ENCODE data around the gene SLX4IP.

- no peak for TF ChIP-seq POLR2AphosphoS5 (IDR thresholded peaks at IDR 0.05; ENCODE audit: low read depth, low read length)
- TF ChIP-seq REST (IDR thresholded peaks at IDR 0.05; ENCODE audit: insufficient read depth in 1 of 2, low read depth in 2 of 2, low read length in 2 of 2) = no peak
- TF ChIP-seq TAF1 (IDR thresholded peaks at IDR 0.05; ENCODE audit: borderline replicate concordance, insufficient read depth, low read length) = no peak
Observed at GRCh38 chr20:10660661-10661060, 225.6 kb downstream of the SLX4IP start.

All from PFSK-1 (cell line).